Inflammatory macrophage (primary cell): ENCODE measurements around the gene FAM227A.

Source experiments
- DNase-seq, 2 donors: peaks; one replicate each; pipeline ENCODE4 v3.0.0-alpha.2; 2020 to 2022

The FAM227A gene

DNA sequence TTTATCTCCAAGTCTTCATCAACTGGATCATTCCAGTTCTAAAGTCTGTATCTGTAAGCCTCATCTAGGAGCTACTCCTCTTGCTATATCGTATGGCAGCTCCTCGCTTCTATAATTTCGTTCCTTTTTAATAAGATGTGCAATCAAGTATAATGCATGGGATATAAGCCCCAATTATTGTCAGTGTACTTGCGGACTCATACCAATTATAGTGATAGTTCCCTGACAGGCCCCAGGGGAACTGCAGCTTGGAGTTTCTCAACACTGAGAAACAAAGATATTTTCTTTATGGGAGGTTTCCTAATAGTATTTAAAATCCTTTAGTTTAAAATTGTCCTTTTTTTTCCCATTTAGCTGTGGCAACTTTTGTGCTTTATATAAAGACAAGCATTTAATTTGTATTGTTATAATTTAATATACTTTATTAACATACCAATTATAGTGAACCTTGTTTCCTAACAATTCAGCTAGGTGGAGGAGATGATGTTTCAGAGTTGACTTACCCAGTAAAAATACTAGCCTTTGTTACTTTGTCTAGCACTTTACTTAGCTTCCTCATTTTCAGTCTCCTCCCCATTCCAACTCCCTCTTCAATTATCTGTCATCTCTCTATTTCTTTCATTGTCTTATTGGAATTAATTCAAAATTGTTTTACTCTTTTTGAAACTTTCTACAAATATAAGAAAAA, 124.8 kb downstream of the FAM227A start:
- peak in 1 of 2 donors; percentile 16 for DNase-seq
